NB4 (cell line): ENCODE data around the gene TMA7.

Experiments used
- POLR2A ChIP-seq: IDR thresholded peaks from 2 replicates; pipeline ENCODE4 v1.6.1; 2011; ENCODE audit warnings: mild to moderate bottlenecking; ENCODE audit not compliant: insufficient read length; ENCODE audit errors: extremely low read depth
- TF ChIP-seq, protein P1 (sequence below): IDR thresholded peaks from 2 replicates; pipeline ENCODE4 v1.6.1; 2011; ENCODE audit warnings: low read depth, low read length

GRCh38 chr3:48416091-48416505 is 24.0 kb upstream of the TMA7 start:
- TF ChIP-seq POLR2A = no peak
- TF ChIP-seq, protein P1, sequence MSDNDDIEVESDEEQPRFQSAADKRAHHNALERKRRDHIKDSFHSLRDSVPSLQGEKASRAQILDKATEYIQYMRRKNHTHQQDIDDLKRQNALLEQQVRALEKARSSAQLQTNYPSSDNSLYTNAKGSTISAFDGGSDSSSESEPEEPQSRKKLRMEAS = no peak
